Activated B cell treated with CpG ODN at 0.5 μM for 24 hours (primary cell): ENCODE measurements around the gene SCNN1B. TPM values are rescaled to one million over a fixed set of nuclear protein-coding genes. Genes with fewer than 3 reads are reported as not detected.

Experiments used
- ATAC-seq: fragments of 200-7000 bp; cut with Tn5 transposase; one replicate; pipeline ENCODE4 v1.10.0; 2021; ENCODE audit warnings: low read depth, mild to moderate bottlenecking, moderate library complexity
- CTCF ChIA-PET: fragments of 350-600 bp; sonication (Branson Sonifier 250); formaldehyde crosslinking; loops from one replicate; lab custom pipeline; 2021; ENCODE audit warnings: antibody characterized with exemption; lab: Charles Lee
- POLR2A ChIA-PET: fragments of 350-600 bp; sonication (Branson Sonifier 250); formaldehyde crosslinking; loops from one replicate; lab custom pipeline; 2021; ENCODE audit warnings: antibody characterized with exemption; lab: Charles Lee
- DNase-seq: peaks from one replicate; pipeline ENCODE4 v3.0.0; 2022
- H3K27ac Mint-ChIP-seq: one replicate; pipeline ENCODE4 v1.8.0; 2020; ENCODE audit warnings: mixed read lengths
- H3K27me3 Mint-ChIP-seq: one replicate; pipeline ENCODE4 v1.8.0; 2021; ENCODE audit warnings: mixed read lengths
- H3K36me3 Mint-ChIP-seq: one replicate; pipeline ENCODE4 v1.8.0; 2021; ENCODE audit warnings: low read depth, mixed read lengths
- H3K4me1 Mint-ChIP-seq: one replicate; pipeline ENCODE4 v1.8.0; 2021; ENCODE audit warnings: mixed read lengths
- H3K4me3 Mint-ChIP-seq: one replicate; pipeline ENCODE4 v1.8.0; 2020; ENCODE audit warnings: mild to moderate bottlenecking, mixed read lengths
- H3K9me3 Mint-ChIP-seq: one replicate; pipeline ENCODE4 v1.8.0; 2020; ENCODE audit warnings: mixed read lengths
- CTCF ChIP-seq: fragments of 200-600 bp; IDR thresholded peaks from one replicate; pipeline ENCODE4 v1.8.0; 2022; ENCODE audit warnings: antibody characterized with exemption, mild to moderate bottlenecking
- intact Hi-C: fragments of 100-400 bp; cut with micrococcal nuclease; formaldehyde crosslinking; loops from one replicate; pipeline ENCODE4 v1.15.1; 2024
- total RNA-seq: library from RNA; stranded (reverse); gene quantifications from 2 replicates; pipeline ENCODE4 v1.2.3, GENCODE V29; 2022

SCNN1B gene
- total RNA-seq, 1 donor from 2014 or later, result not detected

DNA sequence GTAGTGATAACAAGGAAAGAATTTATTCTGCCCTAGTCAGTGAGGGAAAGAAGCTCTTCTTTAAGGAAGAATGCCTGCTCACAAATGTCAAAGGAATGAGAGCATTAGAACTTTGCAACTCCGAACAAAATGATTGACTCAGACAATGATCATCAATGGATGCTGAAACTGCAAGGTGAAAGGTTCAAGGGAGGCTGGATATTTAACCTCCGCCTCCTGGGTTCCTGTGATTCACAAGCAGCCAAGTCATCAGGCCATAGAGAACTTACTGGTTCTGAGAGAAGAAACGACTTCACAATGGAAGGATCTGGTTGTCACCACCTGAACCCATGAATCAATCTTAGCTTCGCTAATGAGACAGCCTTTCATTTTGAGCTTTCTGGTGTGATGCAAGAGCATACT lies 16.0 kb upstream of the SCNN1B start:
- Mint-ChIP-seq H3K27me3 (peaks cover 16% of the 10 kb centered on the region), H3K4me1 (no peaks in the 10 kb centered on the region), H3K27ac (no peak overlapping the region), H3K36me3 (no peaks in the 10 kb centered on the region), H3K9me3 (no peaks in the 10 kb centered on the region), H3K4me3 (no peak overlapping the region)
- ChIA-PET CTCF (no interaction called here), POLR2A (no interaction called here)
- no peak for DNase-seq
- no peak for TF ChIP-seq CTCF
- intact Hi-C loops, result no loop called here
- no peak for ATAC-seq

GRCh38 chr16:23288209-23288608 lies 13.9 kb upstream of the SCNN1B start:
- H3K27ac Mint-ChIP-seq, result no peak overlapping the region
- H3K27me3 Mint-ChIP-seq, result peaks cover 10% of the 10 kb centered on the region
- no peak for ATAC-seq
- no peak for DNase-seq
- CTCF ChIA-PET, result no interaction called here
- no peaks in the 10 kb centered on the region for H3K9me3 Mint-ChIP-seq
- intact Hi-C loops, result no loop called here
- H3K36me3 Mint-ChIP-seq, result no peaks in the 10 kb centered on the region
- no peak overlapping the region for H3K4me3 Mint-ChIP-seq
- TF ChIP-seq CTCF, result no peak
- POLR2A ChIA-PET, result no interaction called here
- H3K4me1 Mint-ChIP-seq, result no peaks in the 10 kb centered on the region

DNA sequence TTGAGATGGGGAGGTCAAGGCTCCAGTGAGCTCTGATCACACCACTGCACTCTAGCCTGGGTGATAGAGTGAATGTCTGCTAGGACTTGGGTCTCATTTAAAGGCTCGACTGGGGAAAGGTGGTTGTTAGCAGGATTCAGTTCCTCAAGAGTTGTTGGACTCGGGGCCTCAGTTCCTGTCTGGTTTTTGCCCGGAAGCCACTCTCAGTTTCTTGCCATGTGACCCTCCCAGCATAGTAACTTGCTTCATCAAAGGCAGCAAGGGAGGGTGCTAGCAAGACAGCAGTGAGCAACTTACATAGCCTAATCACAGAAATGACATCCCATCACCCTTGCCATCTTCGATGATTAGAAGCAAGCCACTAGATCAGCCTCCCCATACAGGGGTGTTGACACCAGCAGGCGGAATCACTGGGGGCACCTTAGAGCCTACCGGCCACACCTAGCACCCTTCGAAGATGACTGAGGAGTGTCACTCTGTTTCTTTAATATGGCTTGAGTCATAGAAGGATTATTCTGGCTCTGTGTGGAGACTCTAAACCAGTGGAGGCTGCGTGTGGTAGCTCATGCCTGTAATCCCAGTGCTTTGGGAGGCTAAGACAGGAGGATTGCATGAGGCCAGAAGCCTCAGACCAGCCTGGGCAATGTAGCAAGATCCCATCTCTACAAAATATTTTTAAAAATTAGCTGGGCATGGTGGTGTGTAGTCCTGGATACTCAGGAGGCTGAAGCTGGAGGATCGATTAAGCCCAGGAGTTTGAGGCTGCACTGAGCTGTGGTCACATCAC lies 13.2 kb upstream of the SCNN1B start:
- no peaks in the 10 kb centered on the region for H3K9me3 Mint-ChIP-seq
- H3K27ac Mint-ChIP-seq, result no peak overlapping the region
- DNase-seq (no peak), ATAC-seq (no peak)
- POLR2A ChIA-PET, result no interaction called here
- no peak overlapping the region for H3K4me3 Mint-ChIP-seq
- intact Hi-C loops, result no loop called here
- no peaks in the 10 kb centered on the region for H3K4me1 Mint-ChIP-seq
- CTCF ChIA-PET, result no interaction called here
- H3K36me3 Mint-ChIP-seq, result no peaks in the 10 kb centered on the region
- no peak for TF ChIP-seq CTCF
- H3K27me3 Mint-ChIP-seq, result peaks cover 11% of the 10 kb centered on the region

DNA sequence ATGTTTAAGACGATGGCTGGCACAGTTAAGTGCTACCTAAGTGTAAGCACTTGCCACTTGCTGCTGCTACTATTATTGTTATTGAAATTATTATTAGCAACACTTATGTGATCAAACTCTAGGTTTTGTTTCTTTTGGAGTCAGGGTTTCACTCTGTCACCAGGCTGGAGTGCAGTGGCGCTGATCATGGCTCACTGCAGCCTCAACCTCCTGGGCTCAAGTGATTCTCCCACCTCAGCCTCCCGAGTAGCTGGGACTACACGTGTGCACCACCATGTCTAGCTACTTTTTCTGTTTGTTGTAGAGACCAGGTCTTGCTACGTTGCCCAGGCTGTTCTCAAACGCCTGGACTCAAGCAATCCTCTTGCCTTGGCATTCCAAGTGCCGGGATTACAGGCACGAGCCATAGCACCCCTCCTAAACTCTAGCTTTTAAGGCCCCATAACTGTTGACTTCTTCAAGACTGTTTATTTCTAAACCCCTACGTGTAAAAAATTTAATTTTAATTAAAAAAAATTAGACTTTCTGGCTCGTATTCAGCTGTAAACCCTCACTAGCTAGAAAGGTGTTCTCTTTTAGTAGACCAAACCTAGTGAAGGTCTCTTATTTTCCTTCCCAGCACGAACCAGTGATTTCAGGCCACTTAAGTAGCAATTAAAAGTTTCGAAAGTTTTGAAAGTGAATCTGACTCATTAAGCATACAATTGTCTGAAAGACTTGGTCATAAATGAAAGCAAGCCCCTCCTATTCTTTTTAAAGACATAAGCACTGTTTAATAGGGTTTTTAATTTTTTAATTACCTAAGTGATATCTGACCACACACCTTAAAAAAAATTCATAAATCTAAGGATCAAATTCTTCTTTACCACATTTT lies 11.7 kb upstream of the SCNN1B start:
- Mint-ChIP-seq H3K4me1 (no peaks in the 10 kb centered on the region), H3K36me3 (no peaks in the 10 kb centered on the region), H3K4me3 (no peak overlapping the region), H3K27me3 (peaks cover 18% of the 10 kb centered on the region), H3K27ac (no peak overlapping the region), H3K9me3 (no peaks in the 10 kb centered on the region)
- intact Hi-C loops, result no loop called here
- no peak for DNase-seq
- TF ChIP-seq CTCF, result no peak
- ATAC-seq, result no peak
- POLR2A ChIA-PET, result no interaction called here
- CTCF ChIA-PET, result no interaction called here

- ChIA-PET POLR2A (interaction anchor here (0.6 kb wide), 1 partner anchor 1633 kb away, joined by 7 read pairs; no protein-coding TSS in a partner anchor), CTCF (no interaction called here)
- no peaks in the 10 kb centered on the region for H3K36me3 Mint-ChIP-seq
- DNase-seq, result no peak
- ATAC-seq, result no peak
- peaks cover 22% of the 10 kb centered on the region for H3K27me3 Mint-ChIP-seq
- H3K4me3 Mint-ChIP-seq, result no peak overlapping the region
- no peak overlapping the region for H3K27ac Mint-ChIP-seq
- TF ChIP-seq CTCF, result no peak
- no peaks in the 10 kb centered on the region for H3K4me1 Mint-ChIP-seq
- no peaks in the 10 kb centered on the region for H3K9me3 Mint-ChIP-seq
- intact Hi-C loops, result no loop called here
Measured at GRCh38 chr16:23293016-23293415, 9.1 kb upstream of the SCNN1B start.
